HCT116 (cell line): ENCODE data around the gene ABTB2. TPM values are rescaled to one million over a fixed set of nuclear protein-coding genes. Genes with fewer than 3 reads are reported as not detected.

Source experiments
- ATAC-seq: fragments of 200-7000 bp; cut with Tn5 transposase; 2 replicates; pipeline ENCODE4 v1.9.1; 2020; ENCODE audit warnings: mild to moderate bottlenecking, moderate library complexity
- BruUV-seq: library from RNA; stranded (reverse); fragments of 400-500 nt; replicated peaks from 2 replicates; lab custom pipeline; 2021; lab: Mats Ljungman, UMichigan
- CTCF ChIA-PET: fragments of 300-600 bp; sonication (Branson Sonifier 250); formaldehyde crosslinking; loops from one replicate; lab custom pipeline; 2021; ENCODE audit warnings: antibody characterized with exemption; lab: Charles Lee
- POLR2A ChIA-PET: fragments of 300-600, 350-600 bp; sonication (Branson Sonifier 250); formaldehyde crosslinking; loops from one replicate; lab custom pipeline; 2021; ENCODE audit warnings: antibody characterized with exemption; lab: Charles Lee
- RAD21 ChIA-PET, 2 experiments: fragments of 300-600 bp; sonication (Branson Sonifier 250); formaldehyde crosslinking; loops; one replicate each; lab custom pipeline; 2023; ENCODE audit warnings: low total read pairs in 2 of 2; ENCODE audit not compliant: uncharacterized antibody in 2 of 2, unreplicated experiment in 2 of 2, low non-redundant PET in 1 of 2; lab: Charles Lee
- DNase-seq: peaks from one replicate; pipeline ENCODE4 v3.0.0-alpha.2; 2010; ENCODE audit warnings: low read depth, low spot score
- H2AFZ ChIP-seq: fragments of 200-600 bp; shearing (Covaris generic), sonication (generic); 2 replicates; pipeline ENCODE4 v1.6.1; 2017; ENCODE audit warnings: low read depth, mixed run types, mixed read lengths, antibody characterized with exemption, low read length; ENCODE audit not compliant: poor library complexity, severe bottlenecking
- H3K27ac ChIP-seq: 2 replicates; pipeline ENCODE4 v1.5.1; 2012; ENCODE audit warnings: low read depth, low read length
- H3K27me3 ChIP-seq: fragments of 200-600 bp; sonication (generic); 2 replicates; pipeline ENCODE4 v1.6.1; 2016; ENCODE audit warnings: mixed run types, low read length, mixed read lengths; ENCODE audit not compliant: insufficient read depth
- H3K36me3 ChIP-seq, 2 experiments: fragments of 200-500 bp in 1 of 2; fragments of 200-600 bp in 1 of 2; sonication (Bioruptor generic) in 1 of 2; sonication (generic) in 1 of 2; 2 replicates each; pipeline versions ENCODE4 v1.5.1 to v1.6.1; 2014 to 2016; ENCODE audit warnings: low read length in 2 of 2, inconsistent platforms in 1 of 2, mixed read lengths in 1 of 2, mixed run types in 1 of 2; ENCODE audit not compliant: insufficient read depth in 2 of 2, control insufficient read depth in 1 of 2
- H3K4me1 ChIP-seq, 2 experiments: fragments of 200-600 bp in 1 of 2; sonication (generic) in 1 of 2; 2 replicates each; pipeline versions ENCODE4 v1.5.1 to v1.6.1; 2012 to 2017; ENCODE audit warnings: low read length in 2 of 2, inconsistent platforms in 1 of 2, mild to moderate bottlenecking in 1 of 2, mixed read lengths in 1 of 2, mixed run types in 1 of 2, moderate library complexity in 1 of 2; ENCODE audit not compliant: insufficient read depth in 2 of 2, control insufficient read depth in 1 of 2
- H3K4me2 ChIP-seq: fragments of 200-600 bp; sonication (generic); 2 replicates; pipeline ENCODE4 v1.6.1; 2017; ENCODE audit warnings: mixed run types, low read length, mixed read lengths
- H3K4me3 ChIP-seq, 2 experiments: fragments of 200-600 bp in 1 of 2; sonication (generic) in 1 of 2; replicated peaks in 1 of 2; 2 replicates each; pipeline ENCODE4 v1.5.1; 2011 to 2016; ENCODE audit warnings: low read length in 2 of 2, control low read depth in 1 of 2, low read depth in 1 of 2, mild to moderate bottlenecking in 1 of 2, mixed read lengths in 1 of 2, mixed run types in 1 of 2
- H3K79me2 ChIP-seq: fragments of 200-600 bp; sonication (generic); 2 replicates; pipeline ENCODE4 v1.6.1; 2017; ENCODE audit warnings: mild to moderate bottlenecking, mixed run types, low read length, moderate library complexity, mixed read lengths; ENCODE audit not compliant: insufficient read depth
- H3K9ac ChIP-seq: fragments of 200-600 bp; sonication (generic); 2 replicates; pipeline ENCODE4 v1.6.1; 2016; ENCODE audit warnings: low read length, mixed read lengths
- H3K9me2 ChIP-seq: fragments of 200-600 bp; sonication (generic), shearing (Covaris generic); 2 replicates; pipeline ENCODE4 v1.6.1; 2017; ENCODE audit warnings: mixed run types, mild to moderate bottlenecking, moderate library complexity; ENCODE audit not compliant: insufficient read depth
- H3K9me3 ChIP-seq, 2 experiments: fragments of 200-500 bp in 1 of 2; fragments of 200-600 bp in 1 of 2; sonication (Bioruptor generic) in 1 of 2; sonication (generic) in 1 of 2; 2 replicates each; pipeline ENCODE4 v1.6.1; 2014 to 2017; ENCODE audit warnings: low read length in 2 of 2, mixed read lengths in 2 of 2, inconsistent platforms in 1 of 2, low read depth in 1 of 2, mild to moderate bottlenecking in 1 of 2, mixed run types in 1 of 2, moderate library complexity in 1 of 2; ENCODE audit not compliant: control insufficient read depth in 1 of 2, insufficient read depth in 1 of 2
- H4K20me1 ChIP-seq: fragments of 200-600 bp; sonication (generic), shearing (Covaris generic); 2 replicates; pipeline ENCODE4 v1.6.1; 2017; ENCODE audit warnings: mixed run types, mild to moderate bottlenecking, moderate library complexity; ENCODE audit not compliant: insufficient read depth
- ATF3 ChIP-seq: IDR thresholded peaks from 2 replicates; pipeline ENCODE4 v1.6.1; 2012
- CBX3 ChIP-seq: IDR thresholded peaks from 2 replicates; pipeline ENCODE4 v1.6.1; 2012; ENCODE audit warnings: low read depth
- CEBPB ChIP-seq: IDR thresholded peaks from 2 replicates; pipeline ENCODE4 v1.6.1; 2012; ENCODE audit warnings: low read depth
- CTCF ChIP-seq, 3 experiments: fragments of 200-600 bp in 1 of 3; sonication (generic) in 1 of 3; IDR thresholded peaks in 2 of 3; conservative IDR thresholded peaks in 1 of 3; 2 replicates each; pipeline ENCODE4 v1.5.1; 2012 to 2017; ENCODE audit warnings: low read depth in 2 of 3, low read length in 2 of 3, antibody characterized with exemption in 1 of 3, borderline replicate concordance in 1 of 3, control low read depth in 1 of 3, mild to moderate bottlenecking in 1 of 3, mixed read lengths in 1 of 3, mixed run types in 1 of 3, moderate library complexity in 1 of 3; ENCODE audit not compliant: insufficient read depth in 1 of 3
- EGR1 ChIP-seq: IDR thresholded peaks from 2 replicates; pipeline ENCODE4 v1.6.1; 2012; ENCODE audit warnings: low read depth
- ELF1 ChIP-seq: IDR thresholded peaks from 2 replicates; pipeline ENCODE4 v1.6.1; 2012; ENCODE audit warnings: low read depth, borderline replicate concordance
- EZH2phosphoT487 ChIP-seq: fragments of 200-600 bp; IDR thresholded peaks from 2 replicates; pipeline ENCODE4 v1.6.1; 2018; ENCODE audit warnings: antibody characterized with exemption, borderline replicate concordance
- POLR2AphosphoS5 ChIP-seq: IDR thresholded peaks from 2 replicates; pipeline ENCODE4 v1.6.1; 2011; ENCODE audit warnings: mild to moderate bottlenecking, low read depth, low read length, moderate library complexity
- REST ChIP-seq: IDR thresholded peaks from 2 replicates; pipeline ENCODE4 v1.6.1; 2012; ENCODE audit warnings: low read depth
- SIN3A ChIP-seq: IDR thresholded peaks from 2 replicates; pipeline ENCODE4 v1.6.1; 2012; ENCODE audit warnings: low read depth
- SP1 ChIP-seq: IDR thresholded peaks from 2 replicates; pipeline ENCODE4 v1.6.1; 2012; ENCODE audit warnings: low read depth
- YY1 ChIP-seq: IDR thresholded peaks from 2 replicates; pipeline ENCODE4 v1.6.1; 2011; ENCODE audit warnings: low read length, low read depth, moderate library complexity, mild to moderate bottlenecking; ENCODE audit not compliant: insufficient replicate concordance; ENCODE audit errors: extremely low read depth
- ZFX ChIP-seq: fragments of 450-650 bp; IDR thresholded peaks from 2 replicates; pipeline ENCODE4 v1.6.1; 2017
- ZNF274 ChIP-seq: fragments of 200-500 bp; sonication (Bioruptor generic); IDR thresholded peaks from 2 replicates; pipeline ENCODE4 v1.6.1; 2014; ENCODE audit warnings: mild to moderate bottlenecking, low read depth, low read length, inconsistent platforms
- intact Hi-C: fragments of 100-400 bp; cut with micrococcal nuclease; formaldehyde crosslinking; loops from 2 replicates; pipeline ENCODE4 v1.10.0; 2022
- total RNA-seq: library from RNA; stranded (reverse); gene quantifications from one replicate; pipeline ENCODE4 v1.2.1, GENCODE V29; 2021; ENCODE audit not compliant: unreplicated experiment
- TF ChIP-seq, protein P1 (sequence below): IDR thresholded peaks from 2 replicates; pipeline ENCODE4 v1.6.1; 2012
- TF ChIP-seq, protein P2 (sequence below): IDR thresholded peaks from 2 replicates; pipeline ENCODE4 v1.6.1; 2011; ENCODE audit warnings: mild to moderate bottlenecking, low read length, moderate library complexity; ENCODE audit not compliant: insufficient replicate concordance; ENCODE audit errors: extremely low read depth

Gene ABTB2
- total RNA-seq, 1 experiment from 2014 or later: 6.8 TPM

DNA sequence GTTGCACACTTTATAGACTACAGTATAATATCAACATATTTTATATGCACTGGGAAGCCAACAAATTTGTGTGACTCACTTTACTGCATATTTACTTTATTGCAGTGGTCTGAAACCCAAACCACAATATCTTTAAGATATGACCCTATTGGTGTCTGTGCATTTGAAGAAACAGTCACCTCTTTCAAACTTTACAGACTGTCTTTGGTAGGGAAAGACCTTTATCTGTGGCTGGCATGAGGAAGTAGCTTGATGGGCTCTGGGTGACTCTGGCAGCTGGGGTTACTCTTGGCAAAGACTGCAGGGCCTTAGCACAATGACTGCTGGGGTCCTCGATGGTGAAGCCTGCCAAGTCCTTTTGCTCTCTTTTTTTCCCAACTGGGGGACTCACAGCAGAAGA is 21.3 kb upstream of the ABTB2 start:
- H3K9me2 ChIP-seq: no peaks in the 10 kb centered on the region
- TF ChIP-seq CTCF (IDR thresholded peaks at IDR 0.05 in 2 of 3, conservative IDR thresholded peaks at IDR 0.05 in 1 of 3; ENCODE audit: borderline replicate concordance in 1 of 3, insufficient read depth in 1 of 3, low read depth in 2 of 3, low read length in 2 of 3) (no peak), ELF1 (no peak), ZFX (no peak), SP1 (no peak), EGR1 (no peak), EZH2phosphoT487 (no peak), REST (no peak), YY1 (no peak), CEBPB (no peak), ATF3 (no peak), SIN3A (no peak), POLR2AphosphoS5 (no peak), CBX3 (no peak), ZNF274 (no peak)
- TF ChIP-seq, protein P1, sequence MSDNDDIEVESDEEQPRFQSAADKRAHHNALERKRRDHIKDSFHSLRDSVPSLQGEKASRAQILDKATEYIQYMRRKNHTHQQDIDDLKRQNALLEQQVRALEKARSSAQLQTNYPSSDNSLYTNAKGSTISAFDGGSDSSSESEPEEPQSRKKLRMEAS: no peak
- TF ChIP-seq, protein P2, sequence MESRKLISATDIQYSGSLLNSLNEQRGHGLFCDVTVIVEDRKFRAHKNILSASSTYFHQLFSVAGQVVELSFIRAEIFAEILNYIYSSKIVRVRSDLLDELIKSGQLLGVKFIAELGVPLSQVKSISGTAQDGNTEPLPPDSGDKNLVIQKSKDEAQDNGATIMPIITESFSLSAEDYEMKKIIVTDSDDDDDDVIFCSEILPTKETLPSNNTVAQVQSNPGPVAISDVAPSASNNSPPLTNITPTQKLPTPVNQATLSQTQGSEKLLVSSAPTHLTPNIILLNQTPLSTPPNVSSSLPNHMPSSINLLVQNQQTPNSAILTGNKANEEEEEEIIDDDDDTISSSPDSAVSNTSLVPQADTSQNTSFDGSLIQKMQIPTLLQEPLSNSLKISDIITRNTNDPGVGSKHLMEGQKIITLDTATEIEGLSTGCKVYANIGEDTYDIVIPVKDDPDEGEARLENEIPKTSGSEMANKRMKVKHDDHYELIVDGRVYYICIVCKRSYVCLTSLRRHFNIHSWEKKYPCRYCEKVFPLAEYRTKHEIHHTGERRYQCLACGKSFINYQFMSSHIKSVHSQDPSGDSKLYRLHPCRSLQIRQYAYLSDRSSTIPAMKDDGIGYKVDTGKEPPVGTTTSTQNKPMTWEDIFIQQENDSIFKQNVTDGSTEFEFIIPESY: no peak
- CTCF ChIA-PET: no interaction called here
- DNase-seq (no peak), ATAC-seq (peak; percentile 32; the same call in 1 of the 2 replicates)
- no peaks in the 10 kb centered on the region for H3K79me2 ChIP-seq
- RAD21 ChIA-PET: interaction anchor here in 1 of 2 experiments (0.6 kb wide), 1 partner anchor 78 kb away, joined by 13 read pairs; no protein-coding TSS in a partner anchor
- peaks cover 0 to 7% of the 10 kb centered on the region in 2 experiments; a peak in 2 of 4 replicates for H3K4me1 ChIP-seq
- H3K9ac ChIP-seq: no peak overlapping the region
- no peaks in the 10 kb centered on the region for H3K36me3 ChIP-seq
- H3K9me3 ChIP-seq: peaks cover 6 to 18% of the 10 kb centered on the region in 2 experiments; a peak in 3 of 4 replicates
- no peaks in the 10 kb centered on the region for H4K20me1 ChIP-seq
- POLR2A ChIA-PET: no interaction called here
- H3K27me3 ChIP-seq: no peaks in the 10 kb centered on the region
- no peak overlapping the region for H3K4me2 ChIP-seq
- intact Hi-C loops: loop anchor here (10.0 kb wide), 1 partner anchor 206 kb away; no protein-coding TSS in a partner anchor
- no TSS peak for BruUV-seq
- no peak overlapping the region for H3K27ac ChIP-seq
- H3K4me3 ChIP-seq: no peak overlapping the region
- H2AFZ ChIP-seq: no peak overlapping the region
